Brain microvascular endothelial cell (primary cell): ENCODE results near the gene LRMDA.

Source experiments
- DNase-seq: peaks from one replicate; pipeline ENCODE4 v3.0.0-alpha.2; 2020
- H3K27ac ChIP-seq: fragments of 250-450 bp; sonication (Bioruptor Pico); 2 replicates; pipeline ENCODE4 v1.5.1; 2020; ENCODE audit warnings: mild to moderate bottlenecking, moderate library complexity
- H3K27me3 ChIP-seq: fragments of 250-450 bp; sonication (Bioruptor Pico); replicated peaks from 2 replicates; pipeline ENCODE4 v1.5.1; 2020; ENCODE audit warnings: mild to moderate bottlenecking
- H3K36me3 ChIP-seq: fragments of 250-450 bp; sonication (Bioruptor Pico); replicated peaks from 2 replicates; pipeline ENCODE4 v1.5.1; 2020; ENCODE audit warnings: mild to moderate bottlenecking
- H3K4me3 ChIP-seq: 2 replicates; pipeline ENCODE4 v1.5.1; 2011; ENCODE audit warnings: low read depth, mild to moderate bottlenecking, control low read depth, low read length, moderate library complexity
- CTCF ChIP-seq: IDR thresholded peaks from 2 replicates; pipeline ENCODE4 v1.5.1; 2011; ENCODE audit warnings: low read depth, mild to moderate bottlenecking, moderate library complexity, low read length, control low read depth, inconsistent platforms; ENCODE audit errors: missing control alignments
- in situ Hi-C: cut with HindIII; loops from 2 replicates; pipeline ENCODE4 v1.10.0; 2017; ENCODE audit warnings: low sequenced_read_pairs, low pct_ligation_motif_present

The LRMDA gene

GRCh38 chr10:75815066-75815465 lies 383.6 kb downstream of the LRMDA start:
- no peak overlapping the region for H3K27ac ChIP-seq
- no peak for DNase-seq
- no peaks in the 10 kb centered on the region for H3K36me3 ChIP-seq
- in situ Hi-C loops, result no loop called here
- no peak overlapping the region for H3K4me3 ChIP-seq
- no peak for TF ChIP-seq CTCF
- H3K27me3 ChIP-seq, result no peaks in the 10 kb centered on the region

- no peak overlapping the region for H3K27ac ChIP-seq
- in situ Hi-C loops, result no loop called here
- no peak overlapping the region for H3K4me3 ChIP-seq
- DNase-seq, result no peak
- no peak for TF ChIP-seq CTCF
- no peaks in the 10 kb centered on the region for H3K27me3 ChIP-seq
- no peaks in the 10 kb centered on the region for H3K36me3 ChIP-seq
Measured at GRCh38 chr10:75817198-75817597, 385.8 kb downstream of the LRMDA start.

- Histone ChIP-seq H3K4me3 (no peak overlapping the region), H3K27me3 (no peaks in the 10 kb centered on the region), H3K27ac (no peak overlapping the region), H3K36me3 (no peaks in the 10 kb centered on the region)
- TF ChIP-seq CTCF, result no peak
- no peak for DNase-seq
- in situ Hi-C loops, result no loop called here
Measured at GRCh38 chr10:75818552-75818951, 387.1 kb downstream of the LRMDA start.

- Histone ChIP-seq H3K4me3 (no peak overlapping the region), H3K36me3 (no peaks in the 10 kb centered on the region), H3K27ac (no peak overlapping the region), H3K27me3 (no peaks in the 10 kb centered on the region)
- no peak for TF ChIP-seq CTCF
- DNase-seq, result no peak
- in situ Hi-C loops, result no loop called here
Measured at GRCh38 chr10:75825235-75825634, 393.8 kb downstream of the LRMDA start.

GRCh38 chr10:75825661-75826060 lies 394.2 kb downstream of the LRMDA start:
- TF ChIP-seq CTCF, result no peak
- in situ Hi-C loops, result no loop called here
- no peak for DNase-seq

GRCh38 chr10:75826846-75827245 lies 395.4 kb downstream of the LRMDA start:
- no peak overlapping the region for H3K4me3 ChIP-seq
- no peaks in the 10 kb centered on the region for H3K36me3 ChIP-seq
- TF ChIP-seq CTCF, result no peak
- in situ Hi-C loops, result no loop called here
- DNase-seq, result no peak
- H3K27me3 ChIP-seq, result no peaks in the 10 kb centered on the region
- no peak overlapping the region for H3K27ac ChIP-seq

More at GRCh38 chr10:75825661-75826060, 394.2 kb downstream of the LRMDA start:
- H3K27me3 ChIP-seq, result no peaks in the 10 kb centered on the region
- no peak overlapping the region for H3K27ac ChIP-seq
- H3K36me3 ChIP-seq, result no peaks in the 10 kb centered on the region
- no peak overlapping the region for H3K4me3 ChIP-seq
